Psoas muscle (tissue), 8 donors: Measurements from ENCODE around the gene ZBTB7B. TPM values are rescaled to one million over a fixed set of nuclear protein-coding genes. Genes with fewer than 3 reads are reported as not detected.

ENCODE experiments used
- ATAC-seq, 4 donors: fragments of 200-7000 bp; cut with Tn5 transposase; one replicate each; pipeline ENCODE4 v1.9.1; 2020; ENCODE audit warnings: moderate library complexity in 3 of 4, mild to moderate bottlenecking in 2 of 4
- DNase-seq, 2 donors: peaks; one replicate each; pipeline ENCODE4 v3.0.0-alpha.2; 2020
- H3K27ac ChIP-seq: fragments of 200-600 bp; one replicate; pipeline ENCODE4 v1.8.0; 2022
- H3K27me3 ChIP-seq, 3 donors: fragments of 200-600 bp in 1 of 3; one replicate each; pipeline versions ENCODE4 v1.6.1 to v1.8.0; 2013 to 2022; ENCODE audit warnings: low read length in 2 of 3, mild to moderate bottlenecking in 2 of 3, moderate library complexity in 1 of 3; ENCODE audit not compliant: insufficient read depth in 3 of 3
- H3K36me3 ChIP-seq, 2 donors: fragments of 200-600 bp in 1 of 2; one replicate each; pipeline versions ENCODE4 v1.6.1 to v1.8.0; 2013 to 2022; ENCODE audit warnings: low read depth in 1 of 2, mild to moderate bottlenecking in 1 of 2, moderate library complexity in 1 of 2; ENCODE audit not compliant: insufficient read depth in 1 of 2
- H3K4me1 ChIP-seq: fragments of 200-600 bp; one replicate; pipeline ENCODE4 v1.8.0; 2022
- H3K4me3 ChIP-seq: fragments of 200-600 bp; one replicate; pipeline ENCODE4 v1.8.0; 2022; ENCODE audit warnings: mild to moderate bottlenecking
- H3K9me3 ChIP-seq: fragments of 200-600 bp; one replicate; pipeline ENCODE4 v1.8.0; 2022
- CTCF ChIP-seq: fragments of 200-600 bp; IDR thresholded peaks from one replicate; pipeline ENCODE4 v1.8.0; 2022; ENCODE audit warnings: antibody characterized with exemption
- whole genome bisulfite sequencing, 3 donors: extraction: QIAGEN DNeasy Blood & Tissue Kit; methylation state at CpG; one replicate each; pipeline versions ENCODE4 v1.1.6 to v1.1.7; 2013; 5-methylcytosine and 5-hydroxymethylcytosine counted together
- intact Hi-C, 2 donors: fragments of 100-400 bp; cut with DNase I; formaldehyde crosslinking; loops; one replicate each; pipeline versions ENCODE4 v1.11.0 to v1.14.2; 2022
- polyA plus RNA-seq, 3 donors: library from polyadenylated mRNA; stranded (reverse); fragments of 200-250 nt; gene quantifications; one replicate each; pipeline ENCODE4 v1.2.3, GENCODE V29; 2013
- total RNA-seq, 4 donors: library from RNA; stranded (reverse); fragmentation: NEBNext Ultra II Directional in 2 of 4; extraction: Animal tissue kit (Norgen Biotek cat#: 25700) in 2 of 4; gene quantifications; one replicate each; pipeline versions ENCODE4 v1.2.1 to v1.2.4, GENCODE V29; 2021 to 2023
- donor health status: healthy with polysubstance abuse.
- donor health status: DM: no; HTN: no; CAD: no; lungs with moderate emphysema.
- donor health status: Bipolar disorder and iron deficiency.
- donor health status: healthy.
- donor health status: DM: yes; HTN: yes; CAD: no.
- donor health status: DM: no; HTN: no; CAD: no.
- donor health status: DM: no; HTN: no; CAD: no.
- donor health status: DM: yes; HTN: yes; CAD: no.

The ZBTB7B gene
- total and polyA plus RNA-seq, 7 donors: 20.2 to 97.9 (median 55.5) TPM

DNA sequence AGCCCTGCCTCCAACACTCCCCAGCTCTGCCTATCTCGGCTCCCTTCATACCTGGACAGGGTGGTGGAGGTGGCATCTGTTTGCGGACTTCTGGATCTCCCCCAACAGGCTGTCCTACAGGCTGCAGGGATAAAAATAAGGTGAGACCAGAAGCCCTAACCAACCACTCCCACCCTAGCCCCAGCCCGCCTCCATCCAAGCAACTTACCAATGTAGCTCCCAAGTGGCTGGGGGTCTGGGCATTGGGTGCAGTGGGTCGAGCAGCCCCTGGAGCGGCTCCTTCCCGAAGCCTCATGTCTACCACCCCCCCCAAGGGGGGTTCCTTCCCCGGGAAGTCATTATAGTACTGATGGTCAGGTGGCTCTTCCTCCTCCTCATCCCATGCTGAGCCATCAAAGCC, 36.5 kb upstream of the ZBTB7B start:
- Histone ChIP-seq H3K27ac (peak overlapping the region; percentile 60), H3K4me1 (peaks cover 39% of the 10 kb centered on the region), H3K27me3 (no peaks in the 10 kb centered on the region), H3K36me3 (peaks cover 0 to 66% of the 10 kb centered on the region in 2 donors), H3K9me3 (no peaks in the 10 kb centered on the region), H3K4me3 (no peak overlapping the region)
- no peak for ATAC-seq
- no peak for DNase-seq
- no peak for TF ChIP-seq CTCF
- intact Hi-C loops: no loop called here
- 82 to 88% (median 82%) methylated on average over 7 of the region's 7 CpGs for WGBS, 3 donors

DNA sequence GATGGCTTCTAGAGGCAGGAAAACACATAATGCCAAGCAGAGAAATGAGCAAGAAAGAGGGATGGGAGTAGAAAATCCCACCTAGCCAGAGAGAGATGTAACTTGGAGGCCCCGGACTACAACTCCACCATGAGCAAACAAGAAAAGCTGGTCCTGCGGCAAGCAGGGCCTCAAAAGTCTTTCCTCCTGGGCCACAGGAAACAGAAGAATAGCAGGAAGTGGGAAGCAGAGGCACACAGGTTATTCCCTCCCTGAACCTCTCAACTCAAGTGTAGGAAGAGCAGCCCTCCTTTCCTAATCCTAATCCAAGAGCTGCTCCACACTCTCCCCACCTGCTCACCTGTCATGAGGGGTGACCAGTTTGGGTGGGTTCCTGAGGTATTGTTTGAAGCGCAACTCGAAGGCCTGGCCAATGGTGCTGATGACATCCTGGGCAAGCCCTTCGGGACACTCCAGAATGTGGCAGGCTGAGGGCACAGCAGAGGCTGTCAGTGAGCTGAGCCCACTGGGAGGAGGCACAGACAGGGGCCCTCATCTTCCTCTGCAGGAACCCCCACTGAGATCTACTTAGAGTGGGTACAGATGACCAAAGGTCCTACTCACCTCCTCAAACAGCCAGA, 35.2 kb upstream of the ZBTB7B start:
- TF ChIP-seq CTCF: no peak
- H3K27ac ChIP-seq: peak overlapping the region; percentile 60
- 71 to 77% (median 73%) methylated on average over 5 of the region's 5 CpGs for WGBS, 3 donors
- DNase-seq (no peak), ATAC-seq (no peak)
- peaks cover 0 to 66% of the 10 kb centered on the region in 2 donors for H3K36me3 ChIP-seq
- H3K4me3 ChIP-seq: peak overlapping the region; percentile 18
- intact Hi-C loops: no loop called here
- no peaks in the 10 kb centered on the region for H3K27me3 ChIP-seq
- H3K4me1 ChIP-seq: peaks cover 49% of the 10 kb centered on the region
- H3K9me3 ChIP-seq: no peaks in the 10 kb centered on the region

DNA sequence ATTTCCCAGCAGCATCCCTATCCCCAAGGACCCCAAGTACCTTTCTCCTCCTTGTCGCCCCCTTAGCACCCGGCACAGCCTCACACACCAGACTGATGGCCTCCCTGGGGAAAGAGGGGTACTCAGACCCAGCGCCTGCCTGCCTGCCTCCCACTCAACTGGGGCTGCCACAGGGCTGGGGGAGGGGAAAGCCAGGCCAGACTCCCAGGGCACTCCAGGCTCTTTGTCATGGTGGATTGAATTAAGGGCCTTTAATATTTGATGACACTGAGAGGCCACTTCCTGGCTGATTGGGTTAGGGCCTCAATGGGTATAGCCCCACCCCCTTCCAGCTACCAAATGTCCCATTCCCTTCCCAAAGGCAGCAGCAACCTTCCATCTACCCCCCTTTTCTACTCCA, 33.9 kb upstream of the ZBTB7B start:
- ATAC-seq: no peak
- WGBS, 3 donors: 81 to 89% (median 87%) methylated on average over 3 of the region's 3 CpGs
- intact Hi-C loops: no loop called here
- no peaks in the 10 kb centered on the region for H3K27me3 ChIP-seq
- DNase-seq: no peak
- no peak overlapping the region for H3K4me3 ChIP-seq
- peak overlapping the region; percentile 99 for H3K27ac ChIP-seq
- no peaks in the 10 kb centered on the region for H3K9me3 ChIP-seq
- TF ChIP-seq CTCF: no peak
- H3K36me3 ChIP-seq: peaks cover 0 to 56% of the 10 kb centered on the region in 2 donors
- H3K4me1 ChIP-seq: peaks cover 50% of the 10 kb centered on the region

DNA sequence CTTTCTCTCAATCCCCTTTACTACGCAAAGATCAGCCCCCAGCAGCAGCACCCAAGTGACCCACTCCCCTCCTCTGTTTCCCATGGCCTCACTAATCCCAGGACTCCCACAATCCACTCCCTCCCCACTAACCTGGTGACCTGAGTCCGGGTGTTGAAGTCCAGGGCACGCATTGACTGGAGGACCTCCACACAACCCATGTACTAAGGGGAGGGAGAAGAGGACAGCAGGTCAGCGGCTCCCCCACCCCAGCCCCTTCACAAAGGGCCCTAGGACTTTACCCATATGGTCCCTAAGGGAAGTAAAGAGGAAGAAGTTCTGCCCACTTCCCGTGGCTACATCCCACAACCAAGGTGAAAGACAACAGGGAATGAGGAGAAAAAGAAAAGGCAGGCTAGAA, 33.4 kb upstream of the ZBTB7B start:
- intact Hi-C loops: no loop called here
- DNase-seq: no peak
- Histone ChIP-seq H3K27ac (peak overlapping the region; percentile 99), H3K9me3 (no peaks in the 10 kb centered on the region), H3K27me3 (no peaks in the 10 kb centered on the region), H3K36me3 (peaks cover 0 to 50% of the 10 kb centered on the region in 2 donors), H3K4me3 (peak overlapping the region; percentile 84), H3K4me1 (peaks cover 50% of the 10 kb centered on the region)
- no peak for ATAC-seq
- 52 to 61% (median 57%) methylated on average over 5 of the region's 5 CpGs for WGBS, 3 donors
- no peak for TF ChIP-seq CTCF
